ENCODE measurements around the gene CDH11. TPM values are rescaled to one million over a fixed set of nuclear protein-coding genes. Genes with fewer than 3 reads are reported as not detected.

CDH11 gene
- polyA plus RNA-seq, 1 donor: 169 TPM

GRCh38 chr16:64916051-64916450, 205.8 kb downstream of the CDH11 start:
- DNase-seq: no peak

- no peak for DNase-seq
Observed at GRCh38 chr16:64910356-64910755, 211.5 kb downstream of the CDH11 start.

GRCh38 chr16:64907844-64908243, 214.0 kb downstream of the CDH11 start:
- no peak for DNase-seq

GRCh38 chr16:64903770-64904169, 218.1 kb downstream of the CDH11 start:
- no peak for DNase-seq

- DNase-seq: no peak
Observed at GRCh38 chr16:64900517-64900916, 221.3 kb downstream of the CDH11 start.

- no peak for DNase-seq
Observed at GRCh38 chr16:64900019-64900418, 221.8 kb downstream of the CDH11 start.

GRCh38 chr16:64898159-64898558, 223.7 kb downstream of the CDH11 start:
- no peak for DNase-seq

Measured in left kidney (tissue), 2 donors.